Esophagus squamous epithelium (tissue), 5 donors: Measurements from ENCODE around the gene BRWD1. TPM values are rescaled to one million over a fixed set of nuclear protein-coding genes. Genes with fewer than 3 reads are reported as not detected.

Experiments
- DNase-seq: peaks from one replicate; lab custom pipeline; 2025; lab: John Stamatoyannopoulos, UW
- H3K27ac ChIP-seq, 4 donors: fragments of 200-600 bp; sonication (generic); one replicate each; pipeline ENCODE4 v1.5.1; 2016 to 2019; ENCODE audit warnings: mild to moderate bottlenecking in 1 of 4
- H3K27me3 ChIP-seq, 4 donors: fragments of 200-600 bp; sonication (generic); 1 replicate in 3 of 4; 2 replicates in 1 of 4; pipeline versions ENCODE4 v1.5.1 to v1.6.0; 2017 to 2021; ENCODE audit warnings: antibody characterized with exemption in 1 of 4
- H3K36me3 ChIP-seq, 3 donors: fragments of 200-600 bp; sonication (generic); one replicate each; pipeline ENCODE4 v1.5.1; 2016 to 2019
- H3K4me1 ChIP-seq, 3 donors: fragments of 200-600 bp; sonication (generic); one replicate each; pipeline ENCODE4 v1.5.1; 2017 to 2019
- H3K4me3 ChIP-seq, 4 donors: fragments of 200-600 bp; sonication (generic); 1 replicate in 3 of 4; 2 replicates in 1 of 4; pipeline ENCODE4 v1.5.1; 2016 to 2019; ENCODE audit warnings: mild to moderate bottlenecking in 2 of 4, moderate library complexity in 1 of 4
- H3K9me3 ChIP-seq, 3 donors: fragments of 200-600 bp; sonication (generic); one replicate each; pipeline ENCODE4 v1.5.1; 2016 to 2019
- POLR2A ChIP-seq, 4 donors: fragments of 450-650 bp; IDR thresholded peaks; one replicate each; pipeline ENCODE4 v1.6.1; 2017; ENCODE audit warnings: antibody characterized with exemption in 4 of 4, mild to moderate bottlenecking in 4 of 4, moderate library complexity in 3 of 4
- WGBS, 2 donors: methylation state at CpG; one replicate each; pipeline ENCODE4 v1.1.5; 2018; 5-methylcytosine and 5-hydroxymethylcytosine counted together
- intact Hi-C: fragments of 100-400 bp; cut with DNase I; formaldehyde crosslinking; loops from one replicate; pipeline ENCODE4 v1.15.0; 2022
- total RNA-seq, 4 donors: library from RNA; depleted of rRNA; stranded (reverse); fragments of >200 nt; gene quantifications; one replicate each; pipeline ENCODE4 v1.1.0, GENCODE V29; 2016
- TF ChIP-seq, protein P1 (sequence below), 6 experiments: fragments of 450-650 bp in 4 of 6; fragments of 200-600 bp in 2 of 6; sonication (generic) in 2 of 6; IDR thresholded peaks; one replicate each; pipeline ENCODE4 v1.5.1; 2016 to 2019; ENCODE audit warnings: antibody characterized with exemption in 6 of 6, mild to moderate bottlenecking in 4 of 6, moderate library complexity in 4 of 6
- donor health status: DM: yes; HTN: yes; CAD: no.

BRWD1 gene
- 10 to 100 TPM; 22.1 to 57.2 (median 26.0) TPM for total RNA-seq

GRCh38 chr21:39313571-39314142 is at the start of gene BRWD1:
Gene BRWD1 (minus strand): TSS chr21:39313632. CDS start chr21:39313491, 141 bp downstream.
- Histone ChIP-seq H3K4me3 (peak within 1 kb of the TSS; percentile 72 to 96 (median 85)), H3K36me3 (peaks cover 0 to 30% (median 0%) of the 10 kb centered on the region in 3 donors), H3K27me3 (no peaks in the 10 kb centered on the region), H3K27ac (peak within 1 kb of the TSS; percentile 98 to 99 (median 98)), H3K9me3 (no peaks in the 10 kb centered on the region), H3K4me1 (peaks cover 0 to 44% (median 12%) of the 10 kb centered on the region in 3 donors)
- 1% methylated on average over 18 of the region's 78 CpGs; no CpG with 5 or more reads in 1 of the 2 donors for WGBS, 2 donors
- TF ChIP-seq, protein P1, sequence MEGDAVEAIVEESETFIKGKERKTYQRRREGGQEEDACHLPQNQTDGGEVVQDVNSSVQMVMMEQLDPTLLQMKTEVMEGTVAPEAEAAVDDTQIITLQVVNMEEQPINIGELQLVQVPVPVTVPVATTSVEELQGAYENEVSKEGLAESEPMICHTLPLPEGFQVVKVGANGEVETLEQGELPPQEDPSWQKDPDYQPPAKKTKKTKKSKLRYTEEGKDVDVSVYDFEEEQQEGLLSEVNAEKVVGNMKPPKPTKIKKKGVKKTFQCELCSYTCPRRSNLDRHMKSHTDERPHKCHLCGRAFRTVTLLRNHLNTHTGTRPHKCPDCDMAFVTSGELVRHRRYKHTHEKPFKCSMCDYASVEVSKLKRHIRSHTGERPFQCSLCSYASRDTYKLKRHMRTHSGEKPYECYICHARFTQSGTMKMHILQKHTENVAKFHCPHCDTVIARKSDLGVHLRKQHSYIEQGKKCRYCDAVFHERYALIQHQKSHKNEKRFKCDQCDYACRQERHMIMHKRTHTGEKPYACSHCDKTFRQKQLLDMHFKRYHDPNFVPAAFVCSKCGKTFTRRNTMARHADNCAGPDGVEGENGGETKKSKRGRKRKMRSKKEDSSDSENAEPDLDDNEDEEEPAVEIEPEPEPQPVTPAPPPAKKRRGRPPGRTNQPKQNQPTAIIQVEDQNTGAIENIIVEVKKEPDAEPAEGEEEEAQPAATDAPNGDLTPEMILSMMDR (IDR thresholded peaks at IDR 0.05), result peak in 4 of 6 experiments; percentile 16 to 42 (median 22)
- peak in 3 of 4 donors; percentile 6 to 76 (median 71) for TF ChIP-seq POLR2A (IDR thresholded peaks at IDR 0.05)
- DNase-seq, result peak; percentile 20
- intact Hi-C loops, result loop anchor here (10.0 kb wide), 1 partner anchor 71 kb away; a partner anchor contains a TSS

GRCh38 chr21:39362733-39363132 is 49.3 kb upstream of the BRWD1 start:
- no peaks in the 10 kb centered on the region for H3K27me3 ChIP-seq
- WGBS, 2 donors, result 59 to 90% methylated on average over 3 of the region's 3 CpGs
- no peaks in the 10 kb centered on the region for H3K9me3 ChIP-seq
- H3K27ac ChIP-seq, result no peak overlapping the region
- H3K36me3 ChIP-seq, result no peaks in the 10 kb centered on the region
- DNase-seq, result no peak
- no peak overlapping the region for H3K4me3 ChIP-seq
- intact Hi-C loops, result no loop called here
- TF ChIP-seq POLR2A (IDR thresholded peaks at IDR 0.05), result no peak
- TF ChIP-seq, protein P1 (IDR thresholded peaks at IDR 0.05), result no peak
- no peaks in the 10 kb centered on the region for H3K4me1 ChIP-seq

DNA sequence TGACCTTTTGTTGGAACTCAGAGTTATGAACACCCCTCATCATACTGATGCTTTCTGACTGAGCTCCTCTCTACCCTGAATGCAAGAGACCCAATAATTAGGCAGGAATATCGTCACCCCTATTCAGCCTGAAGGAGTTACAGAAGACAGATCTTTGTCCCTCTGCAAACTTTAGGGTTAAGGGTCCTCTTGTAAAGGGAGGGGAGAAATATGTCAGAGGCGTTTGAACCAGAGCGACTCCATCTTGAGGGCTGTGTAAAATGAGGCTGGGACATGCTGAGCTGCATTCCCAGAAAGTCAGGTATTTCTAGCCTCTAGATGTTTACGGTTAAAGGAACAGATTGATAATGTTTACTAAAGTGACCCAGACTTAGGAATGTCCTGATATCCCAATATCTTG is 46.0 kb upstream of the BRWD1 start:
- TF ChIP-seq POLR2A (IDR thresholded peaks at IDR 0.05), result no peak
- TF ChIP-seq, protein P1 (IDR thresholded peaks at IDR 0.05), result no peak
- no peak overlapping the region for H3K4me3 ChIP-seq
- H3K27me3 ChIP-seq, result no peaks in the 10 kb centered on the region
- no peaks in the 10 kb centered on the region for H3K9me3 ChIP-seq
- H3K27ac ChIP-seq, result no peak overlapping the region
- intact Hi-C loops, result no loop called here
- H3K36me3 ChIP-seq, result no peaks in the 10 kb centered on the region
- no peaks in the 10 kb centered on the region for H3K4me1 ChIP-seq
- WGBS, 2 donors, result 62 to 77% methylated on average over 3 to 4 of the region's 4 CpGs
- DNase-seq, result no peak

DNA sequence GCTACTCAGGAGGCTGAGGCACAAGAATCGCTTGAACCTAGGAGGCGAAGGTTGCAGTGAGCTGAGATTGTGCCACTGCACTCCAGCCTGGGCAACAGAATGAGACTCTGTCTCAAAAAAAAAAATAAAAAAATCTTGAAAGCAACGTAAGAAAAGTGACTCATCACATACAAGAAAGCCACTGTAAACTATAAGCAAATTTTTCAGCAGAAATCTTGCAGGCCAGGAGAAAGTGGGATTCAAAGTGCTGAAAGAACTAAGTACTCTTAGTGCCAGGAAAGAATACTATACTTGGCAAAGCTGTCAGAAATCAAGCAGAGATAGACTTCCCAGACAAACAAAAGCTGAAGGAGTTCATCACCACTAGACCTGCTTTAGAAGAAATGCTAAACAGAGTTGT is 39.9 kb upstream of the BRWD1 start:
- TF ChIP-seq, protein P1 (IDR thresholded peaks at IDR 0.05), result no peak
- no peak for TF ChIP-seq POLR2A (IDR thresholded peaks at IDR 0.05)
- no peaks in the 10 kb centered on the region for H3K27me3 ChIP-seq
- H3K27ac ChIP-seq, result no peak overlapping the region
- DNase-seq, result no peak
- H3K36me3 ChIP-seq, result no peaks in the 10 kb centered on the region
- H3K4me3 ChIP-seq, result no peak overlapping the region
- H3K9me3 ChIP-seq, result no peaks in the 10 kb centered on the region
- H3K4me1 ChIP-seq, result peaks cover 3 to 10% (median 3%) of the 10 kb centered on the region in 3 donors
- intact Hi-C loops, result no loop called here
- 67 to 72% methylated on average over 3 of the region's 3 CpGs for WGBS, 2 donors
